Activated CD8-positive, alpha-beta memory T cell treated with anti-CD3 and anti-CD28 coated beads for 1 hour (primary cell): ENCODE data around the gene HOXD10.

ENCODE experiments used
- DNase-seq, 2 donors: peaks; one replicate each; pipeline ENCODE4 v3.0.0-alpha.2; 2020; ENCODE audit warnings: low read depth in 1 of 2; ENCODE audit errors: extremely low read depth in 1 of 2

HOXD10 gene

DNA sequence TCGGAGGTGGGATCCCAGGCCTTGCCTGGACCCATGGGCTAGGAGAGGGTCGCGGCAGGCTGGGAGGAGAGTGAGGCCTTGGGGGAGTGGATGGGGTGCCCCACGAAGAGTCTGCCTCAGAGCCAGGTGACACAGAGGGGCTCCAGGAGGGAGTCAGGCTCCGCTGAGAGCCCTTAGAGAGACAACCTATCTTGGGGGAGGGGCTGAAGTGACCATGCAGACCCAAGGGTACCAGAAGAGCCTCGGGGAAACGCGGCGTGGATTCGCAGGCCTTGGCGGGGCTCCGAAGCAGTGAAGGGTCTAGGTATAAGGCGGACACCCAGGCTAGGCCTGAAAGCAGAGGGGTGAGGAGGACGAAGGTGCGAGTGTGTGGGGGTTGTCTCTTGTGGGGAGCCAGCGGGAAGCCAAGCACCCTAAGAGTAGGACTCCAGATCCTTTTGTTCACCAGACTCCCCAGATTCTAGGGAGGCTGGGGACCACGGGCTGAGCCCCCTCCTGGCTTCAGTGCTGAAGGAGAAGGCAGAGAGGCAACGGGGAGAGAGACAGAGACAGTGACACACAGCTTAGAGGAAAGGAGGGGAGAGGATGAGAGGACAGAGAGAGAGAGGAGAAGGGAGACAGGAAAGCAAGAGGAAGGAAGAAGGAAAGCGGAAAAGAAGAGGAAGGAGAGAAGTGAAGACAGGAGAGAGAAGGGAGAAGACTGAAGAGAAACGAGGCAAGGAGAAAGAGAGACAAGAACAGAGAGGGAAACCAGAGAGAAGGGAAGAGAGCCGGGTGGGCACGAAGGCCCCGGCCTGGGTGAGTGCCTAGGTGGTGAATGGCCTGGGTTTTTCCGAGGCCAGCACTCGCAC is 10.6 kb upstream of the HOXD10 start:
- DNase-seq = no peak

GRCh38 chr2:176106581-176107539 is 9.7 kb upstream of the HOXD10 start, which contains the start of gene HOXD11:
Gene HOXD11, plus strand, starts transcription at chr2:176107280. Its CDS starts 76 bp downstream, at chr2:176107356.
- DNase-seq = no peak

DNA sequence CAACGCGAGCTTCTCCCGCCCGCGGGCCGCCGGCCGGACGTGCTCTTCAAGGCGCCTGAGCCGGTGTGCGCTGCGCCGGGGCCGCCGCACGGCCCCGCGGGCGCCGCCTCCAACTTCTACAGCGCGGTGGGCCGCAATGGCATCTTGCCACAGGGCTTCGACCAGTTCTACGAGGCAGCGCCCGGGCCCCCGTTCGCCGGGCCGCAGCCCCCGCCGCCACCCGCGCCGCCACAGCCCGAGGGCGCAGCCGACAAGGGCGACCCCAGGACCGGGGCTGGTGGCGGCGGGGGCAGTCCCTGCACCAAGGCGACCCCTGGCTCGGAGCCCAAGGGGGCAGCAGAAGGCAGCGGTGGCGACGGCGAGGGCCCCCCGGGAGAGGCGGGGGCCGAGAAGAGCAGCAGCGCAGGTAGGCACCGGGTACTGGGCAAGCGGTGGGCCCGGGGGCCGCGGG is 8.8 kb upstream of the HOXD10 start:
- no peak for DNase-seq

DNA sequence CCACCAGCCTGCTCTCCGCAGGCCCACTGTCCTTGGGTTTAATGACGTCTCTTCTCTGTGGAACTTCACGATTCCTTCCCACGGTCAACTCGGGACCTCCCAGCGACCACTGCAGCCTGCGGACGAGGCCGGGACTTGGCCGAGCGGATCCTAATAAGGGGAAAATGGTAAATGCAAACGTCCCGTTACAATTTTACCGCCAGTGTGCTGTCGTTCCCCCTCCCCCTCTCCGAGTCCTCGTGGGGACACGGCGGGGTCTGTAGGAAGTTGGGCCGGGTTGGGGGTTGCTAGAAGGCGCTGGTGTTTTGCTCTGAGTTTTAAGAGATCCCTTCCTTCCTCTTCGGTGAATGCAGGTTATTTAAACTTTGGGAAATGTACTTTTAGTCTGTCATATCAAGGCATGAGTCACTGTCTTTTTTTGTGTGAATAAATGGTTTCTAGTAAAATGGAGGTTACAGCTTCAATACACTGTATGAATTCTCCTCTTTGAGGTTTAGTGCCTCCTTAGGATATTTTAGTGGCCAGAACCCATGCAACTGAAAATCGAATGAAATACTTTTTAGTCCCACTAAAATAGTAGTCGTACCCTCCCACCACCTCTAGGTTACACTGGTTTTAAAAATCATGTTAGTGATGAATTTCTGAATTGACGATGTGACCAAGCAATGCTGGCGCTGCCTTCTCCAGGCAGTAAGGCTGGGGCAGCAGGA is 7.2 kb upstream of the HOXD10 start:
- no peak for DNase-seq

- DNase-seq = no peak
Observed at GRCh38 chr2:176109946-176110345, 6.6 kb upstream of the HOXD10 start.

- DNase-seq = no peak
Observed at GRCh38 chr2:176110415-176111308, 5.9 kb upstream of the HOXD10 start.

DNA sequence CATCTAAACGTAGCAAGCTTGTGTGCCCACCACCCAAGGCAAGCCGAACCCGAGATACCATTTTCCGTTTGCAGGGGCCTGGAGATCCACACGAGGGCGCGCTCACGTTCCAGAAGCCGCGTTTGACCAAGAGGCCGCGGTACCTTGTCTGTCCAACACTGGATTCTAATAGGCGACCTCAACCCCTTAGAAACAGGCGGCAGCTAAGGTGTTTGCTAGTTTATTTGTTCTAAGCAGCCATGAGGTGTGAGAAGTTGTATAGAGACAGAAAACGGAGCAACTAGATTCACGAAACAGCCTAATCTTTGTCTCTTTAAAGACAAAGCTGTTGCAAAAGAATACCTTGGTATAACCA is 5.3 kb upstream of the HOXD10 start:
- no peak for DNase-seq

DNA sequence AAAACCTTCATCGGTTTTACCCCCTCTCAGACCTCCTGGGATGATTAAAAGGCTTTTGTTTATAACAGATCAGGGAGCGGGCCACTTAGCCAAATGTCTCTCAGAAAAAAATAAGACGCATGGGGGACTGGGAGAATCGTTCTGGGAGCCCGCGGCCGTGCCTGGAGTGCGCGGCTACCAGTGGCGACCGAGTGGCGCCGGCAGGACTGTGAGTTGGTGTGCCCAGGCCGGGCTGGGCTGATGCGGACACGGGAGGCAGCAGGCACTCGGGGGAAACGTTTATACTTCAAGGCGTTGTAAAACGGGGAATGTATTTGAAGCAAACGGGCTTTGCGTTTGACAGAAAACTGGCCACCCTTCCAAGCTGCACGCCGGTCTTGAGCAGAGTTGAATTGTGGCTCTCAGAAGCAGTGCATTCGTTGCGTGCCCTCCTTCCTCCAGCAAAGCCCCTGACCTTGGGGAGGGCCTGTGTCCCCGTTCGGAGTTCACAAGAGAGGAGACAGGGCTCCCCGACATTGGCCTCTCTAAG is 4.7 kb upstream of the HOXD10 start:
- DNase-seq = no peak

DNA sequence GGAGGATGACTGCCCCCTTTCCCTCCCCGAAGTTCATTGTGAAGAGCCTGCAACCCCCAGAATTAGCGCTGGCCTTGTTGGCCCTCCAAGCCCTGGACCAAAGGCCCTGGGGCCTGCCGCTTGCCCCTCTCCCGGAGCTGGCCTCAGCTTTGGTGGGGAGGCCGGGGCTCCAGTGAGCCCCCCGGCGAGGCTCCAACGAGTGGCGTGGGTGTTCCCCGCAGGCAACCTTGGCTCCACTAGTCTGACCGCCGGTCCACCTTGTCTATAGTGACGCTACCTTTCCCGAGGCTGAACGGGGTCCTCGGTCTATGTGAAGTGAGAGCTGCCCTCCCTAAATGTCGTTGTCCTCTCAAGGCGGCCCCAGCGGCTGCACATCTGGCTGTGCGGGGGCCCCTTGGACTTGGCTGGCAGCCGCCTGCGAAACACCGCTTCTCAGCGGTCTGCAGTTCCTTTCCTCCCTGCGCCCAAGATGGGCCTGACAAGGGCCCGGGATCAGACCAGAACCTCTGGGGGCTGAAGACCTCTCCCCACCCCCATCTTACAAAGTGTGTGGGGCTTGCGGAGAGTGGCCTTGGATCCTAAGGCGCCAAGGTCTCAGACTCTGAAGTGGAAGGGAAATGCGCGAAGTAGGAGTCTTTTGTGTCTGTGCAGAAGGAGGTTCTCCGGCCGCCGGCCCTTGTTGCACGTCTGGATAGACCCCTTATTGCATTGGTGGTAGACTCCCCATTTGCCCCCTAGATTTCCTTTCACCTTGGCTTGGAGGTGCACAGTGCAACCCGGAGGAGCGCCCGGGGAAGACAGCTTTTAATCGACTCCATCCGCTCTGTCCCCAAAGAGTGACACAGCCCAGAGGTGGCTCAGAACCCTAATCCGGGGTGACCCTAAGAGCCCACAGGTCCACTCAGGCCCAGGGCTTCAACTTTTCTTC is 3.9 kb upstream of the HOXD10 start:
- no peak for DNase-seq

DNA sequence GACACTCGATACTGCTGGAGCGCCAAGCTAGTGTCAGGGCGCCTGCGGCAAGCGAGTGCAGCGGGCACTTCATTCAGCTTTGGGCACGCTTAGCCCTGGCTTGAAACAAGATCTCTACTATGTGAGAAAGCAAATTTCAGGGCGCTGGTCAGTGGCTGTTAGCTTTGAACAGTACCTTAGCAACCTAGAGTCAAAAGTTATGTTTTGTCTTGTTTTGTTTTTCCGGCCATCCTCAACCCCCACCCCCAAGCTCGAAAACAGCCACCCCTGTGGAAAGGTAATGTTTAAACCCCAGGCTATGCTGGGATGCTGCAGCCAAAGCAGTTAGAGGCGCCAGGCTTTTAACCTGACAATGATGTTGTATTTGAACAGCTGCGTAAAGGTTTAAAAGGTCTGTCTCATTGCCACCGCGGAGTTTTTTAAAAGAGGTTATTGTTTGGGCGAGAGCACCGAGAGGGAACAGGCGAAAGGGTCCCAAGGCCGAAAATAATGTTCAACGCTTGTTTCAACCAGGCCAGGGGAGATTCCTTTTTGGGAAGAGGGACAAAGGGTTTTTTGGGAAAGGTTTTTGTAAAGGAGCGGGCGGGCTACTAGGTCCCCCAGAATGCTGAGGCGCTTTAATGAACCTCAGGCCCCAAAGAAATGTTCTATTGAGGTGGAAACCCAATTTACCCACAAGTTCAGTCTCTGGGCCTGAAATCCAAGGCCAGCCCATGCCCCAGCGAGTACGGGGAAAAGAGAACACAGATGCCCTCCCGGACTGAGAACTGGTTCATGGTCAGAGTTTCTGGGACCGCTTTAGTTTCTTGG is 2.3 kb upstream of the HOXD10 start:
- no peak for DNase-seq

DNA sequence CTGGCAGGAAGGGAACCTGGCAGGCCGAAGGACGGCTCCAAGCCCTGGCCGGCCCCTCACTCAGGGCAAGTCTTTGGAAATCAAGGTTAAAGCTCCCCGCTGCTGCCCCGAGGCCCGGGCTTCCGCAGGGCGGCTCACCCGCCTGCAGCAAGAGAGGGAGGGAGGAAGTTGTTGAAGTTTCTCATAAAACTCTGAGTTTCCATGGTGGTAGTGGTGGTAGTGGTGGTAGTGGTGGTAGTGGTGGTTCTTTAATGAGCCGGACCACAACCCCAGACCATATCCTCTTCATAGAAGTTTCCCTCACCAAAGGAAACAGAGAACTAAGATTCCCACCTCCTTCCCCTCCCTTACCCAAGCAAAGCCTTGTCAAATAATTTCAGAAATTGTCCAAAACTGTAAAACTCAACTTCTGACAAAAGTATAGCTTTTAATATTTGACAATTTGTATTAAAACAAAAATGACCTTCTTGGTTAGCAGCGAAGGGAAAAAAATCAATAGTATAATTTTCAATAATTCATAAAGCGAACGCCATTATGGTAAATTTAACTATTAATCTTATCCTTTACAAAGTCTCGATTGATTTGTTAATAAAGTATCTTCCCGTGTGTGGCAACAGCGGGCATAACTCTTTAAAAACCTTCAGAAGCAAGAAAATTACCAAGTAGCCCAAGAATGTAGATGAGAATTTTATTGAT is 1.5 kb upstream of the HOXD10 start:
- DNase-seq = no peak

GRCh38 chr2:176117162-176117822 is 714 bp downstream of the HOXD10 start:
- no peak for DNase-seq

DNA sequence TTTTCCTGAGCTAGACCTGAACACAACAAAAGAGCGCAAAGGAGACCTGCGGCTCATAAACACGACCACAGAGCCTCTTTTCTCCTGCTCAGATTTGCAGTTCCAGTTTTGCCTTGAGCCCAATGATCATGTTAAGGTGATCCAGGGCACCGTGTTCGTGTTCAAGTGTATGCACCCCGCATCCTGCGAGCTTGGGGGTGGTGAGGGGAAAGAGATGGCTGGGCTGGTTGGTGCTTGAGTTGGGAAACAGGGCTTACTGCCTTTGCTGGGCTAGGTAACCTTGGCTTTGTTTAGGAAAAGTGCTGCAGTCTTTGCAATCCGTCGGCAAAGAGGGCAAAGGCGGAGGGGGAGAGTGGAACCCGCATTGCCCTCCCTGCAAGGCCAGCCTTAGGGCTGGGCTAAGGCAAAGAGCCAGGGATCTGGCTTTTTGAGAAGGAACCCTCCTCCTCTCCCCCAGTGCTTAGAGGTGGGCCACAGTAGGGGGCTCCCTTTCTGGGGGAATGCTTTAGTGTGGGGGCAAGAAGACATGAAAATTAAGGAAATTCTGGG is 1.3 kb downstream of the HOXD10 start:
- no peak for DNase-seq

DNA sequence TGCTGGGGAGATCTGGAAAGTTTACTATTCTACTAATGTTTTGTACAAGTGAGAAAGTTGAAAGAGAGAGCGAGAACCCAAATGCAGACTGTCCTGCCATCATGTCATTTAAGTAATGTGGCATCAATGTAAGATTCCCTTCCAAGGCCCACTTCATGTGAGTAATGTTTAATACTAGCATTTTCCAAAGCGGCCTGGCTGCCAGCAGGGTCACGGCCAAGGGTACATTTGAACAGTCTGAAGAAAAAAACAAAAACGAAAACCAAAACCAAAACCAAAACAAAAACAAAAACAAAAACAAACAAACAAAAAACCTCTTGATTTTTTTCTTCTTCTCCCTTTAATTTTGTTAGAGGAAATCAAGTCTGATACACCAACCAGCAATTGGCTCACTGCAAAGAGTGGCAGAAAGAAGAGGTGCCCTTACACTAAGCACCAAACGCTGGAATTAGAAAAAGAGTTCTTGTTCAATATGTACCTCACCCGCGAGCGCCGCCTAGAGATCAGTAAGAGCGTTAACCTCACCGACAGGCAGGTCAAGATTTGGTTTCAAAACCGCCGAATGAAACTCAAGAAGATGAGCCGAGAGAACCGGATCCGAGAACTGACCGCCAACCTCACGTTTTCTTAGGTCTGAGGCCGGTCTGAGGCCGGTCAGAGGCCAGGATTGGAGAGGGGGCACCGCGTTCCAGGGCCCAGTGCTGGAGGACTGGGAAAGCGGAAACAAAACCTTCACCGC is 2.2 kb downstream of the HOXD10 start:
- DNase-seq = no peak

- DNase-seq = no peak
Observed at GRCh38 chr2:176120364-176121189, 4.0 kb downstream of the HOXD10 start.
